ENCODE measurements around the gene POR. TPM values are rescaled to one million over a fixed set of nuclear protein-coding genes. Genes with fewer than 3 reads are reported as not detected.

POR gene
- total and polyA plus RNA-seq, 2 of the 8 experiments (the other 6 are each of a cell fraction or from before 2014, with no cell fraction given): 98.7 to 144 TPM

DNA sequence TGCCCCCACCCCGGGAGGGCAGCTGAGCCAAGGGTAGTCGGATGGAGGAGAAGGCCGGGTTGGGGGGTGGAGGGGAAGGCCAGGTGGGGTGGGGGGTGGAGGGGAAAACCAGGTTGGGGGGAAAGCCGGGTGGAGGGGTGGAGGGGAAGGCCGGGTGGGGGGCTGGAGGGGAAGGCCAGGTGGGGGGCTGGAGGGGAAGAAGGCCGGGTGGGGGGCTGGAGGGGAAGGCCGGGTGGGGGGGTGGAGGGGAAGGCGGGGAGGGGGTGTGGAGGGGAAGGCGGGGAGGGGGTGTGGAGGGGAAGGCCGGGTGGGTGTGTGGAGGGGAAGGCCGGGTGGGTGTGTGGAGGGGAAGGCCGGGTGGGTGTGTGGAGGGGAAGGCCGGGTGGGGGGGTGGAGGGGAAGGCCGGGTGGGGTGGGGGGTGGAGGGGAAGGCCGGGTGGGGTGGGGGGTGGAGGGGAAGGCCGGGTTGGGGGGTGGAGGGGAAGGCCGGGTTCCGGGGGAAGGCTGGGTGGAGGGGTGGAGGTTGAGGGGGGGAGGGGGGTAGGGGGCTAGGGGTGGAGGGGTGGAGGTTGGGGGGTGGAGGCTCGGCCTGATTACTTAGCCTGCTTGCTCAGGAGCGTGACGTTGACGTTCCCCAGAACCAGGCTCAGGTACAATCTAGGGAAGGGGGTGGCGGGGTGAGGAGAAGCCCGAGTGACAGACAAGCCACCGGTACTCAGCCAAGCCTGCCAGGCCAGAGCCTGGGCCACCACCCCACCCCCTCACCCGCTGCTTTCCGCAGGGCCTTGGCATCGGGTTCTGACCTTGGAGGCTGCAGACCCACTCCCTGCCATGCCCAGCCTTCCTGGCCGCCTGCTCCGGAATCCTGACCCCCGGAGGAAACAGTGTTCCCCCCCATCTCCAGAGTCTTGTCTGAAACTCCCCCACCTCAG lies 73.9 kb downstream of the POR start:
- no peak overlapping the region for H3K14ac ChIP-seq (ENCODE audit: insufficient read length)
- peak overlapping the region; percentile 41 for H4K5ac ChIP-seq (ENCODE audit: insufficient read length, low read depth, low read length)
- H3K9ac ChIP-seq (replicated peaks in 1 of 4; ENCODE audit: extremely low read depth in 1 of 4, low read depth in 3 of 4, low read length in 3 of 4): no peak overlapping the region
- peak overlapping the region; percentile 13 to 18; a peak in 2 of 4 replicates for H3K4me2 ChIP-seq (ENCODE audit: insufficient read depth in 1 of 2, low read depth in 2 of 2, low read length in 2 of 2)
- 0 out of 2 replicates have a peak overlapping the region, but pooled peaks have one; percentile 60 for H2BK12ac ChIP-seq (ENCODE audit: low read depth, low read length)
- POLR2A ChIA-PET (ENCODE audit: partially characterized antibody): interaction anchor here (0.6 to 1.0 kb wide), 2 partner anchors 21 to 34 kb away, joined by 3 to 4 read pairs; no protein-coding TSS in a partner anchor
- H3K4me1 ChIP-seq (replicated peaks in 1 of 4; ENCODE audit: control insufficient read depth in 3 of 4, insufficient read depth in 4 of 4, low read length in 3 of 4): peaks cover 0 to 25% (median 14%) of the 10 kb centered on the region in 4 experiments; a peak in 6 of 7 replicates
- no peaks in the 10 kb centered on the region for H4K20me1 ChIP-seq (replicated peaks in 1 of 2; ENCODE audit: control insufficient read depth in 1 of 2, insufficient read depth in 2 of 2, low read length in 2 of 2)
- 0 out of 2 replicates have a peak overlapping the region, but pooled peaks have one; percentile 46 for H2BK15ac ChIP-seq (ENCODE audit: low read length)
- peak overlapping the region; percentile 44; the same call in 1 of the 2 replicates for H2BK5ac ChIP-seq (ENCODE audit: low read depth, low read length)
- H3K79me1 ChIP-seq (ENCODE audit: low read depth, low read length): 0 out of 2 replicates have a peak, but pooled peaks cover 2% of the 10 kb centered on the region
- CTCF ChIA-PET (ENCODE audit: partially characterized antibody): interaction anchor here (6.3 kb wide), 1 partner anchor 30 kb away, joined by 41 read pairs; no protein-coding TSS in a partner anchor
- H3K9me3 ChIP-seq (ENCODE audit: insufficient read depth in 2 of 2, low read depth in 1 of 2, low read length in 1 of 2): no peaks in the 10 kb centered on the region
- peaks cover 0 to 32% (median 16%) of the 10 kb centered on the region in 4 experiments; a peak in 5 of 8 replicates for H3K36me3 ChIP-seq (ENCODE audit: control insufficient read depth in 2 of 4, insufficient read depth in 4 of 4, low read length in 3 of 4)
- H3K79me2 ChIP-seq (ENCODE audit: control insufficient read depth in 1 of 2, insufficient read depth in 2 of 2, low read length in 2 of 2): no peaks in the 10 kb centered on the region
- TF ChIP-seq SUZ12 (IDR thresholded peaks at IDR 0.05; ENCODE audit: low read length) (no peak), SP2 (IDR thresholded peaks at IDR 0.05; ENCODE audit: low read length) (no peak), RAD21 (IDR thresholded peaks at IDR 0.05 in 1 of 2, conservative IDR thresholded peaks at IDR 0.05 in 1 of 2; ENCODE audit: low read depth in 2 of 2, low read length in 2 of 2) (no peak), TBP (IDR thresholded peaks at IDR 0.05; ENCODE audit: low read depth, low read length) (no peak)
- H2AK5ac ChIP-seq (ENCODE audit: low read depth, low read length): no peak overlapping the region
- 79% methylated on average over 3 of the region's 31 CpGs; no CpG with 5 or more reads in 1 of the 2 experiments for WGBS, 2 experiments (ENCODE audit: extremely low coverage in 1 of 2, insufficient coverage in 1 of 2, insufficient read length in 1 of 2, insufficient replicate concordance in 2 of 2, low coverage in 1 of 2, low lambda C conversion rate in 2 of 2, missing lambda C conversion rate in 1 of 2)
- no peak overlapping the region for H2AFZ ChIP-seq (ENCODE audit: low read length)
- H2BK120ac ChIP-seq (replicated peaks; ENCODE audit: low read depth, low read length): no peak overlapping the region
- H3K56ac ChIP-seq (replicated peaks; ENCODE audit: insufficient read length, low read depth, low read length): no peak overlapping the region
- H3K23me2 ChIP-seq (ENCODE audit: low read depth, low read length): peaks cover 5% of the 10 kb centered on the region; the same call in 1 of the 2 replicates
- DNase-seq (ENCODE audit: low read depth in 1 of 2, low spot score in 2 of 2) (peak in 1 of 2 experiments; percentile 53), FAIRE-seq (no peak)
- no peak overlapping the region for H3K23ac ChIP-seq (ENCODE audit: insufficient read length)
- H3K4me3 ChIP-seq (ENCODE audit: extremely low read depth in 1 of 4, insufficient read depth in 2 of 4, low read depth in 3 of 4, low read length in 4 of 4): no peak overlapping the region
- peak overlapping the region; percentile 36 for H4K91ac ChIP-seq (replicated peaks; ENCODE audit: insufficient read length, low read length)
- H4K8ac ChIP-seq (ENCODE audit: extremely low read depth, insufficient read depth, low read length): no peak overlapping the region
- H3K4ac ChIP-seq (replicated peaks; ENCODE audit: insufficient read length, low read depth, low read length): peak overlapping the region; percentile 78
- H3K27me3 ChIP-seq (replicated peaks in 1 of 4; ENCODE audit: control insufficient read depth in 3 of 4, extremely low read depth in 1 of 4, insufficient read depth in 3 of 4, low read length in 3 of 4): no peaks in the 10 kb centered on the region
- no peak overlapping the region; the same call in 1 of the 2 replicates for H3K18ac ChIP-seq (ENCODE audit: extremely low read depth, low read length)
- peak overlapping the region; percentile 36; the same call in 1 of the 2 replicates for H3K27ac ChIP-seq (ENCODE audit: low read depth, low read length)
- no peak overlapping the region for H2BK20ac ChIP-seq (ENCODE audit: low read length)
